ENCODE results near the gene ZNF30. TPM values are rescaled to one million over a fixed set of nuclear protein-coding genes. Genes with fewer than 3 reads are reported as not detected.

ZNF30 gene
- total and polyA plus RNA-seq, 2 donors (not counting 1 experiment from before 2014, with no cell fraction given): 2.7 to 4.3 TPM

DNA sequence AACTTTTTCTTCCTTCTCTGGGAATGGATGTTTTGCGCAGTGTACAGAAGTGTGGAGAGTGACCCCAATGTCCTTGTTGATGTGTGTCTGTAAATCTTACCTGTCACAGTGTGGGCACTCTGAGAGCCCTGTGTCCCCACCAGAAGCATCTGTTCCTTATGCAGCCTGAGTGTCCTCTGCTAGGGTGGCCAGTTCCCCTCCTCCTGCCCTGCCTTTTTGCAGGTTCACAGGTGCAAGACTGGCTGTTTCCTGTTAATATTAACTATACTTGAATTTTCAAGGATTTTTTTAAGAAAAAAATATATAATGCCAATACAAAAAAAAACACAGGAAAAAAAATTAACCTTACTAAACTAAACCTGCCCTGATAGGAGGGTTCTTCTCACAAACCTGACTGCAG, 61.4 kb downstream of the ZNF30 start:
- Histone ChIP-seq H2AFZ (ENCODE audit: low read length) (no peak overlapping the region), H3K4me1 (ENCODE audit: control insufficient read depth, extremely low read depth, insufficient read depth, low read length) (no peaks in the 10 kb centered on the region), H3K9me3 (ENCODE audit: control insufficient read depth, insufficient read depth, low read depth, low read length) (no peaks in the 10 kb centered on the region), H3K27me3 (ENCODE audit: control insufficient read depth, insufficient read depth, low read length) (no peaks in the 10 kb centered on the region), H4K20me1 (ENCODE audit: control insufficient read depth, extremely low read depth, insufficient read depth, low read length) (no peaks in the 10 kb centered on the region), H3K36me3 (ENCODE audit: control insufficient read depth, insufficient read depth, low read length) (no peaks in the 10 kb centered on the region), H3K4me2 (ENCODE audit: extremely low read depth, insufficient read depth, low read length) (no peak overlapping the region), H3K27ac (ENCODE audit: insufficient read depth, low read length) (no peak overlapping the region), H3K9ac (ENCODE audit: insufficient read depth, low read length) (no peak overlapping the region), H3K79me2 (ENCODE audit: control insufficient read depth, insufficient read depth, low read length) (no peaks in the 10 kb centered on the region), H3K4me3 (replicated peaks in 1 of 4; ENCODE audit: control extremely low read depth in 1 of 4, insufficient read depth in 1 of 4, low read depth in 3 of 4, low read length in 4 of 4) (no peak overlapping the region)
- no peak for DNase-seq (ENCODE audit: low read depth in 2 of 2)
- TF ChIP-seq EZH2 (IDR thresholded peaks at IDR 0.05; ENCODE audit: low read length, missing control alignments): no peak
- TF ChIP-seq, protein P1, sequence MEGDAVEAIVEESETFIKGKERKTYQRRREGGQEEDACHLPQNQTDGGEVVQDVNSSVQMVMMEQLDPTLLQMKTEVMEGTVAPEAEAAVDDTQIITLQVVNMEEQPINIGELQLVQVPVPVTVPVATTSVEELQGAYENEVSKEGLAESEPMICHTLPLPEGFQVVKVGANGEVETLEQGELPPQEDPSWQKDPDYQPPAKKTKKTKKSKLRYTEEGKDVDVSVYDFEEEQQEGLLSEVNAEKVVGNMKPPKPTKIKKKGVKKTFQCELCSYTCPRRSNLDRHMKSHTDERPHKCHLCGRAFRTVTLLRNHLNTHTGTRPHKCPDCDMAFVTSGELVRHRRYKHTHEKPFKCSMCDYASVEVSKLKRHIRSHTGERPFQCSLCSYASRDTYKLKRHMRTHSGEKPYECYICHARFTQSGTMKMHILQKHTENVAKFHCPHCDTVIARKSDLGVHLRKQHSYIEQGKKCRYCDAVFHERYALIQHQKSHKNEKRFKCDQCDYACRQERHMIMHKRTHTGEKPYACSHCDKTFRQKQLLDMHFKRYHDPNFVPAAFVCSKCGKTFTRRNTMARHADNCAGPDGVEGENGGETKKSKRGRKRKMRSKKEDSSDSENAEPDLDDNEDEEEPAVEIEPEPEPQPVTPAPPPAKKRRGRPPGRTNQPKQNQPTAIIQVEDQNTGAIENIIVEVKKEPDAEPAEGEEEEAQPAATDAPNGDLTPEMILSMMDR (conservative IDR thresholded peaks at IDR 0.05 in 1 of 2, IDR thresholded peaks at IDR 0.05 in 1 of 2; ENCODE audit: low read depth in 1 of 2, low read length in 2 of 2): no peak

DNA sequence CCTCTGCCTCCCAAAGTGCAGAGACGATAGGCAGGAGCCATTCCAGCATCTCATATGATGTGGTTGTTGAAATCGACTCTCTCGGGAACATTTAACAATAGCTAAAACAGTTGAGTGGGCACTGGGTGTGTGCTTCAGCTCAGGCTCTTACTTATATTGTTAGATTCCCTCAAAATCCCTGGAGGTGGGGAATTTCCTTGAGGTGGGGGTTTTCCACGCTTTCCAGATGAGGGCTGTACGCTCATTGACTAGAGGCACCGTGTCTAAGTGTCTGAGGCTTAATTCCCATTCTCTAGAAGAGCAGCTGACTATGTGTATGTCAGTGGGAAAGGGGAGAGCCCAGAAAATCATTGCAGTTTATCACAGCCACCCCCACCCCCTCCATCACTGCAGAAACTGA, 62.6 kb downstream of the ZNF30 start:
- Histone ChIP-seq H3K27ac (ENCODE audit: insufficient read depth, low read length) (no peak overlapping the region), H3K4me1 (ENCODE audit: control insufficient read depth, extremely low read depth, insufficient read depth, low read length) (no peaks in the 10 kb centered on the region), H3K79me2 (ENCODE audit: control insufficient read depth, insufficient read depth, low read length) (no peaks in the 10 kb centered on the region), H4K20me1 (ENCODE audit: control insufficient read depth, extremely low read depth, insufficient read depth, low read length) (no peaks in the 10 kb centered on the region), H3K9me3 (ENCODE audit: control insufficient read depth, insufficient read depth, low read depth, low read length) (no peaks in the 10 kb centered on the region), H3K36me3 (ENCODE audit: control insufficient read depth, insufficient read depth, low read length) (no peaks in the 10 kb centered on the region), H3K4me2 (ENCODE audit: extremely low read depth, insufficient read depth, low read length) (no peak overlapping the region), H3K27me3 (ENCODE audit: control insufficient read depth, insufficient read depth, low read length) (no peaks in the 10 kb centered on the region), H3K4me3 (replicated peaks in 1 of 4; ENCODE audit: control extremely low read depth in 1 of 4, insufficient read depth in 1 of 4, low read depth in 3 of 4, low read length in 4 of 4) (no peak overlapping the region), H3K9ac (ENCODE audit: insufficient read depth, low read length) (no peak overlapping the region), H2AFZ (ENCODE audit: low read length) (no peak overlapping the region)
- TF ChIP-seq EZH2 (IDR thresholded peaks at IDR 0.05; ENCODE audit: low read length, missing control alignments): no peak
- TF ChIP-seq, protein P1 (conservative IDR thresholded peaks at IDR 0.05 in 1 of 2, IDR thresholded peaks at IDR 0.05 in 1 of 2; ENCODE audit: low read depth in 1 of 2, low read length in 2 of 2): no peak
- no peak for DNase-seq (ENCODE audit: low read depth in 2 of 2)

GRCh38 chr19:34990578-34991192, 64.0 kb downstream of the ZNF30 start:
- no peak overlapping the region for H3K4me2 ChIP-seq (ENCODE audit: extremely low read depth, insufficient read depth, low read length)
- no peak for DNase-seq (ENCODE audit: low read depth in 2 of 2)
- H2AFZ ChIP-seq (ENCODE audit: low read length): no peak overlapping the region
- no peaks in the 10 kb centered on the region for H3K4me1 ChIP-seq (ENCODE audit: control insufficient read depth, extremely low read depth, insufficient read depth, low read length)
- no peaks in the 10 kb centered on the region for H3K79me2 ChIP-seq (ENCODE audit: control insufficient read depth, insufficient read depth, low read length)
- H4K20me1 ChIP-seq (ENCODE audit: control insufficient read depth, extremely low read depth, insufficient read depth, low read length): no peaks in the 10 kb centered on the region
- no peak overlapping the region for H3K4me3 ChIP-seq (replicated peaks in 1 of 4; ENCODE audit: control extremely low read depth in 1 of 4, insufficient read depth in 1 of 4, low read depth in 3 of 4, low read length in 4 of 4)
- no peaks in the 10 kb centered on the region for H3K9me3 ChIP-seq (ENCODE audit: control insufficient read depth, insufficient read depth, low read depth, low read length)
- no peak overlapping the region for H3K9ac ChIP-seq (ENCODE audit: insufficient read depth, low read length)
- H3K36me3 ChIP-seq (ENCODE audit: control insufficient read depth, insufficient read depth, low read length): no peaks in the 10 kb centered on the region
- TF ChIP-seq, protein P1 (conservative IDR thresholded peaks at IDR 0.05 in 1 of 2, IDR thresholded peaks at IDR 0.05 in 1 of 2; ENCODE audit: low read depth in 1 of 2, low read length in 2 of 2): no peak
- TF ChIP-seq EZH2 (IDR thresholded peaks at IDR 0.05; ENCODE audit: low read length, missing control alignments): no peak
- H3K27ac ChIP-seq (ENCODE audit: insufficient read depth, low read length): no peak overlapping the region
- H3K27me3 ChIP-seq (ENCODE audit: control insufficient read depth, insufficient read depth, low read length): no peaks in the 10 kb centered on the region
